HG02943 (cell line): ENCODE data around the gene SORL1.
A peak's percentile ranks its signal among the peaks of the same experiment; 100 is the strongest.

ENCODE experiments used
- ATAC-seq: cut with Tn5 transposase; IDR thresholded peaks from one replicate; pipeline ENCODE4 v1.9.1; 2021; ENCODE audit warnings: mild to moderate bottlenecking, low read depth, moderate library complexity; ENCODE audit not compliant: unreplicated experiment

SORL1 gene

DNA sequence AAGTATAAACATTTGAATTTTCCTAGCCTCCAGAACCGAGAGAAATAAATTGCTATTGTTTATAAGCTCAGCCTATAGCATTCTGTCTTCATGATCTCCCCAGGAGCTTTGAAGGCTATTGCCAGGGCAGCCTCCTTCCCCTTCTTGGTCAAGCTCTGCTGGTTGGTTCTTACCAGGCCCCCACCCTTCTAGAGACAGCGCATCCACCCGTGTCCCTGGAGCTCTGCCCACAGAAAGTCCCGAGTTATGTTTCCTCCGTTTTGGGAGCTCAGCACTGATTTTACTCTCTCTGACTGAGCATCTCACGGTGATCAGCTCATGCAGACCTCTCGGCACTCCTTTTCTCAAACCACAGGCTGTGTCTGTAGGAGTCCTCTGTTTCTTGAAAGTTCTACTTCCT, 124.4 kb downstream of the SORL1 start:
- ATAC-seq: no peak

DNA sequence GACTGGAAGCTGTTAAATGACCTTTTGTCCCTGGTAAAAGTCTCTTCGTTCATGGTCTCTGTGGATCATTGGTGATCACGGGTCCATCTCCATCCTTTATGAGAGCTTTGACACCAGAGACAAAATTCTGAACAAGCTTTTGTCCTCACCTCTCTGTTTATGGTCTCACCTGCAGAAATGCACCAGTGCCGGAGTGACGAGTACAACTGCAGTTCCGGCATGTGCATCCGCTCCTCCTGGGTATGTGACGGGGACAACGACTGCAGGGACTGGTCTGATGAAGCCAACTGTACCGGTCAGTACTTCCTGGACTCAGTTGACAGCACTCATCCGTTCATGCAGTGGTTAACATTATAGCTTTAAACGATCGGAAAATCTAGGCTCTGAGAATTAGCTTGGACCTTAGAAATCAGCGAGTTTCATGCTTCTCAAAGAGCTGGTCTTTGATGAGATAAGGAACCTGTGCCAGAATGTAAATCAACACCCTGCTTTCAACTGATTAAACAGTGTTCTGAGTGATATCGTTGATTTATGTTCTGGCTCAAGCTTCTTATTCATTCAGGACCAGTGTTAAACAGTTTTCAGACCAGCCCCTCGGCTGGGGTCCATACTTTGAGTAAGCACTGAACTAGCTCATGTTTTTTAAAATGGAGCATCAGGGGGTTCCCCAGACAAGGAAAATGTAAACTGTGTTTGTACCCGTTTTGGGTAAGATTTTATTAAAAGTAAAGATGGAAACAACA, 125.2 kb downstream of the SORL1 start:
- no peak for ATAC-seq

DNA sequence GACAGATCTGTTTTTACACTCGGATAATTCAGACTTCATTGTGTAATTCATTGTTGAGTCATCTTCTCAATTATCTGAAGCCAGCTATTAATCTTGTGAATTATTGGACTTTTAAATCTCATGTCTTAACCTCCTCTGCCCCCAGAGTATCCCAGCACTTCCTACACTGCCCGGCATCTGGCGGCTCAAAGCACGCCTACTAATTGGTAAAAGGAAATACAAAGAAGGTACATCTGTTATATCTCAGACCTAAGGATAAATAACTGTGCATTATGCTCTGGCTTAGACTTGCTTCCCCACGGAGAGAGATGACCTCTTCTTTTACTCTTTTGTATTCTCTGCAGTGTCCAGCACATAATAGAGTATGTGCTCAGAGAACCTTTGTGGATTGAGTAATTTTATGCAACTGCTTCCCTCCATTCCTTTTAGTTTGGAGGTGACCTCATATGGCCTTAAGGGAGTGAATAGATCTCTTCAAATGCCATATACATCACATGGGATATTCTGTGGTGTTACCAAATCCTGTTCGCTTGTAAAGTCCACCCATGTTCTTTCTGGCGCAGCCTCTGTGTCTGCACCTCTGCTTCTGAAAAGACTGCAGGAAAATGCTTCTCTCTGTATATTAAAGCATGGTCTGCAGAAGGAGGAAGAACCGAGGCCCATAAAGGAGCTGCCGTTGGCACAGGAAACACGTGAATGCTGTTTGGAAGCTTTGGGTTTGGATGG, 126.3 kb downstream of the SORL1 start:
- no peak for ATAC-seq

DNA sequence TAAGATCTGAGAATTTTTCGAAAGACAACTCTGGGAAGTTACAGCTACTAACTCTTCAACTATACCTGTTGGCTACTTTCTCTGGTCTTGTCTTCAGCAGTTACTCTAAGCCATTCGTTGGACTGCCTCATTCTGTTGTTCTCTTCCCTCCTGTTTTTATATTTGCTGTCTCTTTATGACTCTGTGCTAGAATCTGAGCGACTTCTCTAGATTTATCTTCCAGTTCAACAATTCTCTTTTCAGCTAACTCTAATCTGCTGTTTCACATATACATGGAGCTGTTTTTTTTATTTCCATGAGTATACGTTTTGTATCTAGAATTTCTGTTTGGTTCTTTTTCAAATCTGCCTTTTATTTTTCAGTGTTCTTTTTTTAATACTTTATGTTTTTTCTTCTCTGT, 128.0 kb downstream of the SORL1 start:
- ATAC-seq: no peak

DNA sequence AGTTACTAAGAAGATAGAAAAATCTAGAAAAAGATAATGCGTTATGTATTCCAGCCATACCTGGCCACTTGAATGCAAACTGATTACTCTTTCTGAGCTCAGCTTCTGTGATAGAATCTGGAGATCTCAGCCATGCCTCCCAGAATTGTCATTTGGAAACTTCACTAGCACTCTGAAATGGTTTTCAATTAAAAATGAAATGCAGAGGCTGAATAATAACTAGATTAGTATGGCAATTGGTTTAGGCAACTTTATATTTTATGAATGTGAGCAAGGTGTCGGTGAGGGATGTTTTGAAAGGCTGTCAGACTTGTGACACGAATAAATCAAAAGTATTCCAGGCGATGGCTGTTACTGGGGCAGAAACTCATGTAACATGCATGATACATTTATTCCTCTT, 129.5 kb downstream of the SORL1 start:
- ATAC-seq: no peak

DNA sequence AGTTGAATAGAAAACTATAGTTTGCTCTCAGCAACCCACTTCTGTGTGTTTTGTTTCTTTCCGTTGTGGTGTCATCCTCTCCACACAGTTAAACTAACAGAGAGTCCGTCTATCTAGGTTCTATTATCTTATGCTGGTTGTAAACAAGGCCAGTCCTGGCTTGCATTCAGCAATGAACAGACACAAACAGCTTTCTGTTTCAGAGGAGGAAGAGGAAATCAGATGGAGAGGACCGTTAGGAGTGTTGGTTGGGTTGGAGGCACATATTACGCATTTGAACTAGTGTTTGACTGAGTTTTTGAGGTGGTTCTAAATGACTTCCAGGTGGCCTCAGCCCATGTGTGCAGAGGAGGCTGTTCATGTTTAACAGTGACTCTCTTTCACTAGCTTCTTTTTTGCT, 130.2 kb downstream of the SORL1 start:
- ATAC-seq: no peak

DNA sequence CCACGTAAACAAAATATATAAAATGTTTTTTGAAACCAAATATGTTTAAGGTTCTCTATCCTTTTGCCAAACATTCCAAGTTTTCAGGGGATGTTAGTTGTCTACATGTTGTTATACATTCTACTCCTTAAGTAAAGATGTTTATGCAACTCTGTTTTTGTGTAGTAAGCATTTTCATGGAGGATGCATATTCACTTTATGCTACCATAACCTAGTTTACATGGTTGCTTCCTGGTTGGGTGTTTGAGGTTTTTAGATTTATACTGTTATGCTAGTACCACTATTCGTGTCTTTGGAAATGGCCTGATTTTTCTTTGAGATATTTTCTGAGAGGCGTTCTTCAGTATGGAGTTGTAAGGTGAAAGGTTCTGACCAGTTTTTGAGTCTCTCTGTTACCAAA, 131.7 kb downstream of the SORL1 start:
- ATAC-seq: no peak

DNA sequence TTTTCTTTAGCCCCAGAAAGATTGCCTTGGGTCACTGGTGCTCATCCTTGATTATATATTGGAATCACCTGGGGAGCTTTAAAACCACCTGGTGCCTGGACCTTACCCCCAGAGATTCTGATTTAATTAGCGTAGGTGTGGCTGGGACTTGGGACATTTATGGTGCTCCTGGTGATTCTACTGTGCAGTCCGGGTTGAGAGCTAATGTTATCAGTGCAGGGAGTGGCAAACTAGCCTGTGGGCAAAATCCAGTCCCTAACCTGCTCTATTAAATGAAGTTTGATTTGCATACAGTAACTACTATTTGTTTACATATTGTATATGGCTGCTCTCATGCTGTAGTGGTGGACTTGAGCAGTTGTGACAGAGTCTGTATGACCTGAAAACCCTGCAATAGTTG, 134.6 kb downstream of the SORL1 start:
- ATAC-seq: no peak

DNA sequence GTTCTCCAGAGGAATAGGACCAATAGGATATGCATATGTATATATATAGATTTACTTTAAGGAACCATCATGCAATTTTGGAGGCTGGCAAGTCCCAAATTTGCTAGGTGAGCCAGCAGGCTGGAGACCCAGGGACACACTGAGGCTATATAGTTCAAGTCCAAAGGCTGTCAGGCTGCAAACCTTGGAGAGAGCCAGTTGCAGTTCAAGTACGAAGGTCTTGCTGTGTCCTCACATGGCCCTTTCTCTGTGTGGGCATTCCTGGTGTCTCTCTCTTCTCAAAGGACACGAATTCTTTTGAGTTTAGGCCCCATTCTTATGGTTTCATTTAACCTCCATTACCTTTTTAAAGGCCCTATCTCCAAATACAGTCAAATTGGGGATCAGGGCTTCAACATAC, 135.1 kb downstream of the SORL1 start:
- no peak for ATAC-seq

DNA sequence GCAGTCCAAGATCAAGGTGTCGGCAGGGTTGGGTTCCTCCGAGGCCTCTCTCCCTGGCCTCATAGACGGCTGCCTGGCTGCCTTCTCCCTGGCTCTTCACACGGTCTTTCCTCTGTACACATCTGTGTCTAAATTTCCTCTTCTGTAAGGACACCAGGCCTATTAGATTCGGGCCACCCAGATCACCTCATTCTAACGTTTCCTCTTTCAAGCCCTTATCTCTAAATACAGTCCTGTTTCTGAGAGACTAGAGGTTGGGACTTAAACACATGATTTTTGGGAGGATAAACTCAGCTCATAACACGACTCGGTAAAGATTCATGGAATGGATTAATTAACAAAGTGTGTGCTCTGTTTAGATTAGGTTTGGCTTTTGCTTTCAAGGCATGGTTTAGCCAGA, 136.6 kb downstream of the SORL1 start:
- no peak for ATAC-seq

DNA sequence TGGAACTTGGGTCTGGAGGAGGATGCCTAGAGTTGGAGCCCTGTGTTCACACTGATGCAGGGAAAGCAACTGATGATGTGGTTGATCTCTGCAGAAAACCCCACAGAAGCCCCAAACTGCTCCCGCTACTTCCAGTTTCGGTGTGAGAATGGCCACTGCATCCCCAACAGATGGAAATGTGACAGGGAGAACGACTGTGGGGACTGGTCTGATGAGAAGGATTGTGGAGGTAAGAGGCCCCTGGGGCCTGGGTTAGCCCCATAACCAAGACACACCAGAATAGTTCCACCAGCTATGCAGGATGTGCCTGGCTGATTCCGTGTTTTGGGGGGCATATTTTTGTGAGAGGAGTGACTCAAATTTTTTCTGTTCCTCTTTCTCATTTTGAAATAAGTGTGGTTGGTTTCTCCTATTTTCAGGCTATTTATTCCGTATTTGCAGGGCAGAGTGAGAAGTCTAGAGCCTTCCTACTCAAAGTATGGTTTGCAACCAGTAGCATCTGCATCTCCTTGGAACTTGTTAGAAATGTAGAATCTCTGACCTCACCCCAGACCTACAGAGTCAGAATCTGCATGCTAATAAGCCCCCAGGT, 137.9 kb downstream of the SORL1 start:
- peak; percentile 71 for ATAC-seq

DNA sequence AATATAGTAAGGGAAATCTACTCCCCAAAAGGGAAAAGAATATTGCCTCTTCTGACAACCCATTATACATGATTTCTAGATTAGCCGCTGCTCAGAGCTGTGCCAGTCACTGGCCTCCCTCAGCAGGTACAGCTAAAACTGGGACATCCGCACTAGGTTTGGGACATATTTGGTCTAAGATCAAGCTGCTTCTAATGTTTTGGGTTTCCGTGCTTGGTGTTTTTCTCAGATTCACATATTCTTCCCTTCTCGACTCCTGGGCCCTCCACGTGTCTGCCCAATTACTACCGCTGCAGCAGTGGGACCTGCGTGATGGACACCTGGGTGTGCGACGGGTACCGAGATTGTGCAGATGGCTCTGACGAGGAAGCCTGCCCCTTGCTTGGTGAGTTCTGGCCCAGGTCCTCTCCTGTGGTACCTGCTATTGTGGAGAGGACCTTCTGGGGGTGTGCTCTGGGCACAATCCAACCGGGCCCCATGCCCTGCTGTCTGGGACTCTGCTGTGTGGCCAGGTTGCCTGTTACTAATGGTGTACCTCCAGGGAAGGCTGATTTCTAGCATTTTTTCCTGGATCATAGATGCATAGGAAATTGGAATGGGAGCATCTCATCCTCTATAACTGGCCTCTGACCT, 138.8 kb downstream of the SORL1 start:
- no peak for ATAC-seq

DNA sequence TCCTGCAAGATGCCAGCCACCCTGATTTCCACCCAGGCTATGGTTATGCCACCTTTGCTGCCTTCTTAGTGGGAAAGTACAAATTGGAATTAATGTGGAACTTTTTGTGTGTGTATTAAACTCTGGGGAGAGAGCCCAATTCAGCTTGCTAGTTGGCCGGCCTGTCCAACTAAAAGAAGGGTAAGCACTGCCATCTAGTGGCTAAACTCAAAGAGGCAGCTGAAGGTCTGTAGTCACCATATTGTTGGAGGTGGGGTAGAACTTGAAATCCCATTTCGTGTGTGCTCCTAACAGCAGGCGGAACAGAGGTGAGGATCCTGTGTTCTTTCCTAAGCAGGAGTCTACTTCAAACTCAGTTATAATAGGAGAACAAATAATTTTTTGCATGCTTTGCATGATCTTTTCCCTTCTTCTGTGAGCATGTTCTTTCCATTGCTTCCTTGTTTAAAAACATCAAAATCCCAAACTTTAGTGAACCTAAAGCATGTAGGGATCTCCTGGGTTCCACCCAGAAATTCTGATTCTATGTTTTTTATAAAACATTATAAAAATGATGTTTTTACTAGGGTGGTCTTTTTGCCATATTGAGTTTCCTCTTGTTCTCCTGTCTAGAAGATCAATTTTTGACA, 139.4 kb downstream of the SORL1 start:
- ATAC-seq: no peak

DNA sequence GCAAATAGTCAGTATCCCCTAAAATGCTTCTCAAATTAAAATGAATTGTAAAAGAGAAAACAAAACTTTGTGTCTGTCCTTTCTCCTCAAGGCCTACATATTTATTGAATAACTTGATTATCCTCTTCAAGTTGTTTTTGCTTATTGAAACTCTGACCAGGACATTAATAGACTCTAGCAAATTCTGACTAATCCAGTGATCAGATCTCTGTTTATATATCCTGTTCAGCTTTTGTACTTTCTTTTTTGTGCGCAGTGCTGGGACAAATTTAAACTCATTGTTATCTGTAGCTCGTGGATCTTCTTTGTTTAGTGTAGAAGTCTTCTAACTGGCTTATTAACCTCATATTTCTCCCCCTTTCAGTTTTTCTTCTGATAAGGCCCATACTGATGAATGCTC, 140.6 kb downstream of the SORL1 start:
- ATAC-seq: no peak

DNA sequence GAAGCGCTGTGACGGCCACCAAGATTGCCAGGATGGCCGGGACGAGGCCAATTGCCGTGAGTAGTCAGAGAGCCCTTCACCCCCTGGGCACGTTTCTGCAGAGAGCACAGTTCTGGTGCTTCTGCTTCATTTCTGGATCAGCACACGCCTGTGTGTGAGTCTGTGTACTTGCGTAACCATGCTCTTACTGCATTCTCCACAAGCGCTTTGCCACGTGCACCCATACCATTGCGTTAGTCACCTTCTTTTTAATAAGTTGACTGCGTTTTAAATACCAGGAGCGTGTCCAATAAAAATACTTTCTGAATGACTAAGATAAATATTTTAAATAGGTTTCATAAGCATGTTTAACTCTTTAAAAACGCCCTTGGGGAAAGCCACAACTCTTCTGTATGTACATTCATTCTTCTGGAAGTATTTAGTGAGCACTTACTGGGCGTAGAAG, 143.6 kb downstream of the SORL1 start:
- ATAC-seq: no peak

DNA sequence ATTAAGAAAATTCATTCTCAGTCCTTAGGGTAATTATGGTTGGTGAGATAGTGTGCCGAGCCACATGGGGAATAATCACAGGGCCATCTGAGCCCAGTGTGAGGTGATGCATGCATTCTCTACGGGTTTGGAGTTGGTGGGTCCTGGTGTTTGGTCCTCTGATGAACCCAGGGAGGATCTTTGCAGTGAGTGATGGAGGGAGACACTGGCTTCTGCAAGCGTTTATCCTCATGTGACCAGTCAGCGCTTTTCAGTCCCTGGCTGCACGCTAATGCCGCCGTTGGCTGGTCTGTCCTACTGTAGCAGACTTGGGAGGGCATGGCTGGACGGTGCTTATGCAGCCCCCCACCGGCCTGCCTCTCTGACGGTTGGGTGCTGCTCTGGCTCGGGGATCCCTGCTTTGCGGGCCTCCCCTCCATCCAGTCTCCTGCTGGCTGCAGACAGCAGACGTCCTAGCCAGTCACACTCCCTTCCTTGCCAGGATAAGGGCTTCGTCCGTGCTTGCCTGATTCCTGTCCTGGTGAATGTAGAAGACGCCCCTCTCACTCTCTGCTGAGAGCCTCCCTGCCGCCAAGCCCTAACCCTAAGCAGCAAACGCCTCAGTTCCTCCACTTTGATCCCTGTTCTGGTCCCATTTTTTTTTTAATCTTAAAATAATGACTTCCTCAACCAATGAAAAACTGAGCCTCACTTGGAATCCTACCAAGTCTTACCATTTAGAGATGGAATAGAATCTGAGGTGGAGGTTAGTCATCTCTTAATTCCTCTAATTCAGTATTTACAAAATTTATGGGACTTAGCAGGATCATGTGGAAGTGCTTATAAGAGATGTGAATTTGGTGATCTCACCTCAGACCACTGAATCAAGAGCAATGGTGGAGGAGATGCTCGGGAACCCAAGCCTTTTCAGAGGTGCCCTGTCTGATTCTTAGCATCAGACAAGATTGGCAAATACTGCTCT, 144.4 kb downstream of the SORL1 start:
- no peak for ATAC-seq

DNA sequence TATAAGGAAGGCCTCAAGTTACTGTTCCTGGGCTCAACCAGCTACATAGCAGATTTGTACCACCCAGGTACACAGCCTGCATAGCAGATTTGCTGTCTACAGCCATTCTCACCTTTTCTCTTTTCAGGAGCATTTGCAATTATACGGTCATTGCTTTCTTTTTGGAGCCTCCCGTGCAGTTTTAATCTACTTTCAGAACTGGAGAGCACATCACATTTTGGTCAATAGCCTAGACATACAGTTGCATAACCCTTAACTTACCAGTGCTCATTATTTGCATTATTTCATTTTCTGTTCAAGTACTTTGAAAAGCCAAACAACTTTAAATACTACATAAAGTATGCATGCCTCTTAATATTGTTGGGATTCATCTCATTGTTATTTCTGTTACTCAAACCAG, 151.2 kb downstream of the SORL1 start:
- ATAC-seq: no peak

DNA sequence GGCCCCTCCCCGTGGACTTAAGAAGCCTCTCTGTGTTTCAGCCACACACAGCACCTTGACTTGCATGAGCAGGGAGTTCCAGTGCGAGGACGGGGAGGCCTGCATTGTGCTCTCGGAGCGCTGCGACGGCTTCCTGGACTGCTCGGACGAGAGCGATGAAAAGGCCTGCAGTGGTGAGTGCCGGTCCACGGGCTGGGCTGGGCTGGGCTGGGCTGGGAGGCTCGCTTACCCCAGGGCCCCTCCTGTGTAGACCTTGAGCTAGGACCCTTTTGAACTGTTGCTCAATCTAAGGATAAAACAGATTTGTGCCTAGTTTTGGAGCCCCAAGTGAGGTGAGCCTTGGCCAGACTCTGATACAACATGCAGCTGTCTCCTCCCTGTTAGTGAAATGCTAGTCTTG, 152.0 kb downstream of the SORL1 start:
- ATAC-seq: no peak

DNA sequence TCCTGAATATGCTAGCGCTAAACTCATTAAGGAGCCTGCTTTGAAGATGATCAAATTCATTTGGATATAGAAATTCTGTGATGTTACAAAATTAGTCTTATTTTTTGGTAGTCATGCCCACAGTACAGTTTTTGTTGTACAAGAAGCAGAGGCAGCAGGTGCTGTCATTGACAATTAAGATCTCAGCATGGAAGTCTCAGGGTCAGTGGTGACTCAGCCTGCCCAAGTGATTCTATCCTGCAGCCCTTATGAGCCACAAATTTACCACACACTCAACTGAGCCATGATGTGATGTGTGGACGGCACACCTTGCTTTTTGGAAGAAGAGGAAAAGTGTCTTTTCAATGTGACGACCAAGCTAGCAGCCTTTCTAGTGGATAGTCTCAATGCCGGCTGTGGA, 154.2 kb downstream of the SORL1 start:
- ATAC-seq: no peak

DNA sequence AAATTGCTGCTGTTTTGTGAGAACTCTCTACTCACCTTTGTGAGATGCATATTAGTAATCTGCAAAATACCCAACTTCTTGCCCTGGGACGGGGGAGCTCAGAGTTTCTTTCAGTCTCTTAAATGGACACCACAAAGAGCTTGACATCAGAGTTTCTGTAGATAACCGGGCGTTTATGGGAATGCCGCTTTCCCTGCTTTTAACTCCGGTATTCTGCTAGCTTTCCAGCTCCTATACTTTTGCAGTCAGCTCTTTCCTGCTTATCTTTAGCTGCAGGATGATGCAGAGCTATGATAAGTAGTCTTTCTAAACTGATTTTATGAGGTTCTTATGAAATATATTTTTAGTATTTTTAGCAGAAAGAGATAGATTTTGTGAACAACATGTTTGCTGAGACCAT, 155.2 kb downstream of the SORL1 start:
- no peak for ATAC-seq
